ENCODE data around the gene HSPB6.

HSPB6 gene

DNA sequence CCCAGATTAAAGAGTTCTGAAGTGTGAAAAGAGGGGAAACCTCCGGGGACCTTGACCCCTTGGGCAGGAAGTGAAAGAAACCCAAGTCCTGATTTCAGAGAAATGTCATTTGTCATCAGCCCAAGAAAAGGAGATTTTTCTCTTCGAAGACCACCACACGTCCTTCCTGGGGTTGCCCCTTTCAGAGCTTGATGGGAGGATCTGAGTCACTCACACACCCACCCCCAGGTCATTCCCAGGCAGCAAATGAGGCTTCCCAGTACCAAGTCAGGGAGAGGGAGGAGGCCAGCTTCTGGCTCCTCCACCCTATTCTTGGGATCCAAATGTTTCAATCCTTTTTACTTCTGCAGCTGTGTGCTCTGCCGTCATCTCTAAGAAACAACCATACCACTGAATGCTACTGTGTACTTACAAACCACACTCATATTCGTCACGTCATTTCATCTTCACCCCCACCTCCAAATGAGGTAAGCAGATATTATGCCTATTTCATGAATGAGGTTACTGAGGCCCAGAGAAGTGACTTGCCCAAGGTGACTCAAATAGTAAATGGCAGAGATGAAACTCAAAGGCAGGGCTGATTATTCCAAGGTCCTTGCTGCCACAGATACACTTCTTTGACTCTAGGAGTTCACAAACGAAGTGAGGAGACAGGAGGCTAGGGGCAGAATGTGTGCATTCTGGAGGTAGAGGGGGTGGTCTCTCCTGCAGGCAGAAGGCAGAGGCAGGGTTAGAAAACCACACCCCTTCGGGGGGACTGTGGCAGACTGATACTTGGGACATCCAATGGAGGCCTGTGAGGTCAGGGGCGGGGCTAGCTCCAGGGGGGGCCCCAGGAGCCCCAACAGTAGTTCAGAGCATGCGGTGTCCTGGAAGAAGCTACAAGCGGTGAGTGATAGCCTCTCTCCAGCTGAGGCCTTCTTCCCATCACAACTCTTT, 44.0 kb downstream of the HSPB6 start:
- Histone ChIP-seq H3K4me3 (replicated peaks; ENCODE audit: low read depth, low read length) (peak overlapping the region; percentile 85), H3K36me3 (ENCODE audit: control insufficient read depth, insufficient read depth, low read length) (peaks cover 7% of the 10 kb centered on the region), H3K27me3 (replicated peaks; ENCODE audit: control insufficient read depth, insufficient read depth, low read length) (no peaks in the 10 kb centered on the region)
- TF ChIP-seq, protein P1, sequence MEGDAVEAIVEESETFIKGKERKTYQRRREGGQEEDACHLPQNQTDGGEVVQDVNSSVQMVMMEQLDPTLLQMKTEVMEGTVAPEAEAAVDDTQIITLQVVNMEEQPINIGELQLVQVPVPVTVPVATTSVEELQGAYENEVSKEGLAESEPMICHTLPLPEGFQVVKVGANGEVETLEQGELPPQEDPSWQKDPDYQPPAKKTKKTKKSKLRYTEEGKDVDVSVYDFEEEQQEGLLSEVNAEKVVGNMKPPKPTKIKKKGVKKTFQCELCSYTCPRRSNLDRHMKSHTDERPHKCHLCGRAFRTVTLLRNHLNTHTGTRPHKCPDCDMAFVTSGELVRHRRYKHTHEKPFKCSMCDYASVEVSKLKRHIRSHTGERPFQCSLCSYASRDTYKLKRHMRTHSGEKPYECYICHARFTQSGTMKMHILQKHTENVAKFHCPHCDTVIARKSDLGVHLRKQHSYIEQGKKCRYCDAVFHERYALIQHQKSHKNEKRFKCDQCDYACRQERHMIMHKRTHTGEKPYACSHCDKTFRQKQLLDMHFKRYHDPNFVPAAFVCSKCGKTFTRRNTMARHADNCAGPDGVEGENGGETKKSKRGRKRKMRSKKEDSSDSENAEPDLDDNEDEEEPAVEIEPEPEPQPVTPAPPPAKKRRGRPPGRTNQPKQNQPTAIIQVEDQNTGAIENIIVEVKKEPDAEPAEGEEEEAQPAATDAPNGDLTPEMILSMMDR (IDR thresholded peaks at IDR 0.05; ENCODE audit: insufficient read depth, low read length, poor library complexity, severe bottlenecking), result no peak
- peak; percentile 85 for DNase-seq (ENCODE audit: extremely low read depth, insufficient read length)

DNA sequence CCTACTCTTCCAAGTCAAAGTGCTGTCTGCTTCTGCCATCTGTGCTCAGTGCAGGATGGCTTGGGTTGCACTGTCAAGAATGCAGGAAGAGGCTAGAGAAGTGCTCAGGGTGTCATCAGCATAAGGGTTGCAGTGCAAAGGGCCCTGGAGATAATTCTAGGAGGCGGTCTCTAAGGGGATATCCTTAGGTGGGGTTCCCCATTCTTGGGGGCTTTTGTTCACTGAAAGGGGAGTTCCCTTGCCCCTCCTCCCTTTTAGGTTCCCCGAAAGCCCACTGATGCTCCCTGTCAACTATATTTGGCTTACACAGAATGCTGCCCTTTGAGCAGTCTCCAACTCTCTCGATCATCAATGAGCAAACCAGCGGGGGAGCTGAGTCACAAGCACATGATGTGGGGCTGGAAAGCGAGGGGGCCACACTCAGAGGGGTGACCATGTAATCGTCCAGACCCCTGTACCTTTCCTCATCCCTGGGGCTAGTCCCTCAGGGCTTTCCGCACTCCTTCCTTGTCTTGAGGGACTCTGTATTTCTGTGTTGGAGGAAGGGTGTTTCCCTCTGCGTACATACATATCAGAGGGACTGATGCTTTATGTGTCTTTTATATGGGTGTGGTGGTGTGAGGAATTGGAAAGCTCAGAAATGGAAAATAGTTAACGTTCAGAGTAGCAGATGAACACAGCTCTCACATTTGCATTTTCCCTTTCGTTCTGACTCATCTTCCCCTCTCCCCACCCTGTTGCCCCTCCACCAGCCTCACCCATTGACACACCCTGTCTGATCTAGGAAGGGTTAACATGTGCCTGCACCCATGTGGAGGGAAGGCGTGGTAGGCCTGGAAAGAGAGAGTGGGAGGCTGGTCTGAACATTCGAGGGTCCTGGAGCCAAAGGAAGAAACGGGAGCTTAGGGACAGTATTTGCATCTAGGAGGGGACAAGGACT, 45.8 kb downstream of the HSPB6 start:
- TF ChIP-seq, protein P1 (IDR thresholded peaks at IDR 0.05; ENCODE audit: insufficient read depth, low read length, poor library complexity, severe bottlenecking), result no peak
- H3K4me3 ChIP-seq (replicated peaks; ENCODE audit: low read depth, low read length), result peak overlapping the region; percentile 43
- peak; percentile 83 for DNase-seq (ENCODE audit: extremely low read depth, insufficient read length)
- H3K27me3 ChIP-seq (replicated peaks; ENCODE audit: control insufficient read depth, insufficient read depth, low read length), result no peaks in the 10 kb centered on the region
- peaks cover 6% of the 10 kb centered on the region for H3K36me3 ChIP-seq (ENCODE audit: control insufficient read depth, insufficient read depth, low read length)

DNA sequence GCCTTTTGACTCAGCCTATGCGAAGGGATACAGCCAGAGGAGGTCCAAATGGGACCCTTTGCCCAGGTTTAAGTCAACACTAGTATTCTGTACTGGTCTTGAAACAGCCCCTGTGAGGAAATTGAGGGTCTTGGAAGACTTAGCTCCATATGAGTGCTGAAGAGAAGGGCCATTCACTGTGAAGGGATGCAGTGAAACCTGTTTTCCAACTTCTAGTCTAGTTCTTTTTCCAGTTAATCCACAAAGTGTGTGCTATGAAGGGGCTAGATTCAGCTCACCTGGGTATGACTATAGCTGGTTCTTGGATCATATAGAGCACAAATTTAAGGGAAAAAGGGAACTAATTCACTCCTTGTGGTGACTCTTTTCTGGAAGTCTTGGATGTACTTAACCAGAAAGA, 48.4 kb downstream of the HSPB6 start:
- Histone ChIP-seq H3K36me3 (ENCODE audit: control insufficient read depth, insufficient read depth, low read length) (no peaks in the 10 kb centered on the region), H3K27me3 (replicated peaks; ENCODE audit: control insufficient read depth, insufficient read depth, low read length) (no peaks in the 10 kb centered on the region), H3K4me3 (replicated peaks; ENCODE audit: low read depth, low read length) (no peak overlapping the region)
- DNase-seq (ENCODE audit: extremely low read depth, insufficient read length), result no peak
- TF ChIP-seq, protein P1 (IDR thresholded peaks at IDR 0.05; ENCODE audit: insufficient read depth, low read length, poor library complexity, severe bottlenecking), result no peak
